ENCODE results near the gene FBRSL1. TPM values are rescaled to one million over a fixed set of nuclear protein-coding genes. Genes with fewer than 3 reads are reported as not detected.

Gene FBRSL1
- total RNA-seq, 1 donor from 2014 or later, result 58.7 TPM

DNA sequence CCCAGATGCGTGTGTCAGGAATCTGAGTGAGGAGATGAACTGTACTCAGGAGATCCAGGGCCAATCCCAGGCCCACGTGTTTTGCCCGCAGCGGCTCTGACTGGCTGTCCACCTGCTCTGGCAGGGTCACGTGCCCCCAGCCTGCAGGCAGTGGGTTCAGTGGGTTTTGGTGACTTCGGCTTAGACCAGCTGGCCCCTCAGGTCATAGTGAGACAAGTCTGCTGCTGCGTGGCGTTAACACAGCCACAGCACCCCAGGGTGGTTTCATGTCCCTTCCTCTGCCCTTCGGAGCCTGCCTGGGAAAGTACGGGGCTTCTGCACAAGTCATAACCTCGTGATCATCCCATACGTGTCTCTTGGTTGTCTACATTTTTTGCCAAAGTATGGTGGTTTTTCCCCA is 2.6 kb downstream of the FBRSL1 start:
- peaks cover 16% of the 10 kb centered on the region for H3K36me3 Mint-ChIP-seq (ENCODE audit: low read depth)
- H3K4me1 Mint-ChIP-seq, result peaks cover 72% of the 10 kb centered on the region
- H3K9me3 Mint-ChIP-seq, result no peaks in the 10 kb centered on the region
- DNase-seq, result no peak
- no peaks in the 10 kb centered on the region for H3K27me3 Mint-ChIP-seq
- H3K4me3 Mint-ChIP-seq, result peak overlapping the region; percentile 83
- peak overlapping the region; percentile 77 for H3K27ac Mint-ChIP-seq
- ATAC-seq (ENCODE audit: low read depth), result no peak
- CTCF ChIA-PET, result interaction anchor here (1.3 to 1.4 kb wide), 2 partner anchors 31 to 62 kb away, joined by 3 to 4 read pairs; no protein-coding TSS in a partner anchor
- TF ChIP-seq, protein P1, sequence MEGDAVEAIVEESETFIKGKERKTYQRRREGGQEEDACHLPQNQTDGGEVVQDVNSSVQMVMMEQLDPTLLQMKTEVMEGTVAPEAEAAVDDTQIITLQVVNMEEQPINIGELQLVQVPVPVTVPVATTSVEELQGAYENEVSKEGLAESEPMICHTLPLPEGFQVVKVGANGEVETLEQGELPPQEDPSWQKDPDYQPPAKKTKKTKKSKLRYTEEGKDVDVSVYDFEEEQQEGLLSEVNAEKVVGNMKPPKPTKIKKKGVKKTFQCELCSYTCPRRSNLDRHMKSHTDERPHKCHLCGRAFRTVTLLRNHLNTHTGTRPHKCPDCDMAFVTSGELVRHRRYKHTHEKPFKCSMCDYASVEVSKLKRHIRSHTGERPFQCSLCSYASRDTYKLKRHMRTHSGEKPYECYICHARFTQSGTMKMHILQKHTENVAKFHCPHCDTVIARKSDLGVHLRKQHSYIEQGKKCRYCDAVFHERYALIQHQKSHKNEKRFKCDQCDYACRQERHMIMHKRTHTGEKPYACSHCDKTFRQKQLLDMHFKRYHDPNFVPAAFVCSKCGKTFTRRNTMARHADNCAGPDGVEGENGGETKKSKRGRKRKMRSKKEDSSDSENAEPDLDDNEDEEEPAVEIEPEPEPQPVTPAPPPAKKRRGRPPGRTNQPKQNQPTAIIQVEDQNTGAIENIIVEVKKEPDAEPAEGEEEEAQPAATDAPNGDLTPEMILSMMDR (IDR thresholded peaks at IDR 0.05), result no peak
- POLR2A ChIA-PET, result interaction anchor here (0.5 to 0.7 kb wide), 3 partner anchors 16 to 330 kb away, joined by 3 to 6 read pairs (median 5); no protein-coding TSS in a partner anchor
- intact Hi-C loops (cut with micrococcal nuclease), result loop anchor here (5.0 kb wide), 1 partner anchor 405 kb away; no protein-coding TSS in a partner anchor

DNA sequence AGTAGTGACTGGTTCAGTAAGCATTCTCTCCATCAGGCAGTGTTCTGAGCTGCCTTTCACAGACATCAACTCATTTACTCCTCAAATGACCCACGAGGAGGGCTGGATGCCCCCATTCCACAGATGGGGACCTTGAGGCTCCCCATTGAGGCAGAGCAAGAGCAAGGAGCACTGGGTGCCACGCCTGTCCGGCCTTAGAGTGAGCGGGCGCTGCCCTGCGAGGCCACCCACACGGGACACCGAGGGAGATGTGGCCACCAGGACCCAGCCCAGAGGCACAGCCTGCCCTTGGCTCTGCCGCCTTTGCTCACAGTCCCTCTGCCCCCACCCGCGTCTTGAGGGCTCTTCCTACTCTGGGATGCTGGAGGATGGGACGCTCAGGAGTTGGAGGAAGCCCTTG is 3.0 kb downstream of the FBRSL1 start:
- ChIA-PET POLR2A (no interaction called here), CTCF (interaction anchor here (1.3 to 1.4 kb wide), 2 partner anchors 31 to 63 kb away, joined by 3 to 4 read pairs; no protein-coding TSS in a partner anchor)
- no peak for ATAC-seq (ENCODE audit: low read depth)
- H3K27ac Mint-ChIP-seq, result peak overlapping the region; percentile 77
- H3K27me3 Mint-ChIP-seq, result no peaks in the 10 kb centered on the region
- no peaks in the 10 kb centered on the region for H3K9me3 Mint-ChIP-seq
- H3K4me3 Mint-ChIP-seq, result peak overlapping the region; percentile 83
- H3K36me3 Mint-ChIP-seq (ENCODE audit: low read depth), result peaks cover 16% of the 10 kb centered on the region
- intact Hi-C loops (cut with micrococcal nuclease), result loop anchor here (5.0 kb wide), 1 partner anchor 406 kb away; no protein-coding TSS in a partner anchor
- no peak for DNase-seq
- H3K4me1 Mint-ChIP-seq, result peaks cover 70% of the 10 kb centered on the region
- TF ChIP-seq, protein P1 (IDR thresholded peaks at IDR 0.05), result no peak

DNA sequence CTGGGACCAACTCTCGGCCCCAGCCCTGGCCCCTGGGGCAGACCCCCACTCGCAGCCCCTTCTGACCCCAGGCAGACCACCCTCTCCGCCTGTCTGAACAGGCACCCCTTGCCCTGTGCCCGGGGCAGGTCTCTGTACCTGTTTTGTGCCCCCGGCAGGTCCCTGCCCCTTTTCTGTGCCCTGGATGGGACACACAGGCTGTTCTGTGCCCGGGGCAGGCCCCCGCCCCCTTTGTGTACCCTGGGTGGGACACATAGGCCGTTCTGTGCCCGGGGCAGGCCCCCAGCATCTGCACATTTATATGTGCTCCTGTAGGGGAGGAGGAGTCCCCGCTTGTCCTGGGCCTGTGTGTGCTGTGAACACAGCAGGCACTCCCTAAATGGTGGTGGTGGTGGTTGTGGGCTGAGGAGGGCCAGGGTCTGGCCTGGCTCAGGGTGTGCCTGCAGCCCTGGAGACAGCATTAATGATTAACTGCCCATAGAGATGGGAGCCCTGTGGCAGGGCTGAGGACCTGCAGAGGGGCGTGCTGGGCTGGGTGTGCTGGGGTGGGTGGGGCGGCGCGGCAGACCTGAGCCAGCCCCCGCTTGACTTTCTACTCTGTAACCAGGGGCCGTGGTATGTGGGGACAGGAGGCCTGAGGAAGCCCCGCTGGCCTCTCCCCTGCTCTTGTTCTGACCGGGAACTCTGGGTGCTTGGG is 3.7 kb downstream of the FBRSL1 start:
- DNase-seq (no peak), ATAC-seq (ENCODE audit: low read depth) (no peak)
- Mint-ChIP-seq H3K27ac (no peak overlapping the region), H3K9me3 (no peaks in the 10 kb centered on the region), H3K4me3 (no peak overlapping the region), H3K27me3 (no peaks in the 10 kb centered on the region), H3K36me3 (ENCODE audit: low read depth) (peaks cover 16% of the 10 kb centered on the region), H3K4me1 (peaks cover 63% of the 10 kb centered on the region)
- intact Hi-C loops (cut with micrococcal nuclease), result loop anchor here (5.0 kb wide), 1 partner anchor 406 kb away; no protein-coding TSS in a partner anchor
- ChIA-PET POLR2A (no interaction called here), CTCF (interaction anchor here (0.9 to 1.3 kb wide), 2 partner anchors 30 to 63 kb away, joined by 3 read pairs; no protein-coding TSS in a partner anchor)
- TF ChIP-seq, protein P1 (IDR thresholded peaks at IDR 0.05), result no peak

DNA sequence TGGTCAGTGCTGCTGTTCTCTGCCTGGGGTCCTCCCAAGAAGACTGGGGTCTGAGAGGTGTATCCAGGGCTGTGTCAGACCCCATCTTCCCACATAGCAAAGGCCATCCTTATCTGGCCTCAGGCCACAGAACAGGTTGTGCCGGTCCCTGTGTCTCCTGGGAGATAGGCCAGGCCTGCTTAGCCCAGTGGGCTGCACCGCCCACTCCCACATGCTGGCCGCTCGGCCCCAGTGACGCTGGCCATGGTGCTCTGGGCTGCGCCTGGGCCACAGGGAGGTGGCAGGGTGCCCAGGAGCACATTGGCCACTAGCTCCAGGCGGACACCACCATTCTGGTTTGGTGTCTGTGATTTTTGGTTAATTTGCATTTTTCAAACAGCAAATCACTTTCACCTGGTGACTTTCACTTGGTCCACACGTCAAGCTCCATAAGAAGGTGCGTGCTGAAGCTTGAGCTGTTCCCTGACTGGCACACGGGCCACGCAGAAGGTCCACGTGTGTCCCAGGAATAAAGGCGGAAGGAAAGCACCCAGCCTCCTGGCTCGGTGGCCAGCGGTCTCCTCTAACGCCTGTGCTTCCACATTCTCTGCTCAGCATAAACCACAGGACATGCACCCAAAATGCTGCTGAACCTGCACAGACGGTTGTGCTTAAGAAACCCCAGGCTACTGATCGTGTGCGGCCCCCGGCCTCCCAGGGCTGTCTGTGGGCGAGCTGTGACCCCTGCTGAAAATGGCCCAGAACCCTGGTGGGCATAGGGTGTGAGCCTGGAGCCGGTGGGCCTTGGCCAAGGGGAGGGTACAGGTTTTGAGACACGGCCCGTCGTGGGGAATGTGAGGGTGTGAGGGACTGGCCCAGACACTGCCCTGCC is 4.6 kb downstream of the FBRSL1 start:
- intact Hi-C loops (cut with micrococcal nuclease), result loop anchor here (5.0 kb wide), 1 partner anchor 407 kb away; no protein-coding TSS in a partner anchor
- ChIA-PET POLR2A (interaction anchor here (1.0 kb wide), 1 partner anchor 11 kb away, joined by 3 read pairs; no protein-coding TSS in a partner anchor), CTCF (interaction anchor here (0.9 kb wide), 1 partner anchor 29 kb away, joined by 3 read pairs; no protein-coding TSS in a partner anchor)

More for the DNA sequence above, 4.6 kb downstream of the FBRSL1 start:
- Mint-ChIP-seq H3K4me3 (no peak overlapping the region), H3K27ac (no peak overlapping the region), H3K9me3 (no peaks in the 10 kb centered on the region), H3K36me3 (ENCODE audit: low read depth) (peaks cover 16% of the 10 kb centered on the region), H3K27me3 (no peaks in the 10 kb centered on the region), H3K4me1 (peaks cover 61% of the 10 kb centered on the region)
- no peak for ATAC-seq (ENCODE audit: low read depth)
- TF ChIP-seq, protein P1 (IDR thresholded peaks at IDR 0.05), result no peak
- no peak for DNase-seq
